ENCODE data around the gene PLA2G2A. TPM values are rescaled to one million over a fixed set of nuclear protein-coding genes. Genes with fewer than 3 reads are reported as not detected.

The PLA2G2A gene
- total RNA-seq, 6 experiments from 2014 or later: 109 to 1,136 (median 151) TPM

- no peak for ATAC-seq
- intact Hi-C loops (cut with DNase I): no loop called here
- no peaks in the 10 kb centered on the region for H3K9me3 ChIP-seq
- no peak for DNase-seq
- no peak for TF ChIP-seq POLR2A (IDR thresholded peaks at IDR 0.05)
- TF ChIP-seq CTCF (IDR thresholded peaks at IDR 0.05): no peak
- H3K4me1 ChIP-seq: no peaks in the 10 kb centered on the region
- H3K4me3 ChIP-seq: no peak overlapping the region
- 37% methylated on average over 3 of the region's 3 CpGs for WGBS (ENCODE audit: insufficient coverage, low coverage, low lambda C conversion rate, missing lambda C conversion rate)
- H3K36me3 ChIP-seq: no peaks in the 10 kb centered on the region
- no peaks in the 10 kb centered on the region for H3K27me3 ChIP-seq
- H3K27ac ChIP-seq: no peak overlapping the region
Measured at GRCh38 chr1:19942088-19942487, 37.3 kb downstream of the PLA2G2A start.

DNA sequence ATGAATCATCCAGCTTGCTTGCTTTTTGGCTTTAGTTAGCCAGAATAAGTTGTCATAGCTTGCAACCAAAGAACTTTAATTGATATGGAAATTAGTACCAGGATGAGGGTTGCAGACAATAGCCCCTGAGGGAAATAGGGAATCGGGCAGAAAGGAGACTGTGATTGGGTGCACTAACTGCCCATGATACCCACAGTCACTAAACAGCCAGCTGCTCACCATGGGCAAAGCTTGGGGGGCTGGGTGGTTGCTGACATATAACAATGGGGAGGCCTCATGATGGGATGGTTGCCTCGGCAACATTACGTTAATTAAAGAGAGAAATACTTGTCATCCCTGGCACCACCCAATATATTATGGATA lies 38.2 kb downstream of the PLA2G2A start:
- TF ChIP-seq POLR2A (IDR thresholded peaks at IDR 0.05) (no peak), CTCF (IDR thresholded peaks at IDR 0.05) (no peak)
- no peak overlapping the region for H3K27ac ChIP-seq
- intact Hi-C loops (cut with DNase I): no loop called here
- H3K4me1 ChIP-seq: no peaks in the 10 kb centered on the region
- DNase-seq (no peak), ATAC-seq (no peak)
- H3K27me3 ChIP-seq: no peaks in the 10 kb centered on the region
- no peaks in the 10 kb centered on the region for H3K9me3 ChIP-seq
- H3K36me3 ChIP-seq: no peaks in the 10 kb centered on the region
- no peak overlapping the region for H3K4me3 ChIP-seq
- WGBS (ENCODE audit: insufficient coverage, low coverage, low lambda C conversion rate, missing lambda C conversion rate): 83% methylated on average over 3 of the region's 3 CpGs

DNA sequence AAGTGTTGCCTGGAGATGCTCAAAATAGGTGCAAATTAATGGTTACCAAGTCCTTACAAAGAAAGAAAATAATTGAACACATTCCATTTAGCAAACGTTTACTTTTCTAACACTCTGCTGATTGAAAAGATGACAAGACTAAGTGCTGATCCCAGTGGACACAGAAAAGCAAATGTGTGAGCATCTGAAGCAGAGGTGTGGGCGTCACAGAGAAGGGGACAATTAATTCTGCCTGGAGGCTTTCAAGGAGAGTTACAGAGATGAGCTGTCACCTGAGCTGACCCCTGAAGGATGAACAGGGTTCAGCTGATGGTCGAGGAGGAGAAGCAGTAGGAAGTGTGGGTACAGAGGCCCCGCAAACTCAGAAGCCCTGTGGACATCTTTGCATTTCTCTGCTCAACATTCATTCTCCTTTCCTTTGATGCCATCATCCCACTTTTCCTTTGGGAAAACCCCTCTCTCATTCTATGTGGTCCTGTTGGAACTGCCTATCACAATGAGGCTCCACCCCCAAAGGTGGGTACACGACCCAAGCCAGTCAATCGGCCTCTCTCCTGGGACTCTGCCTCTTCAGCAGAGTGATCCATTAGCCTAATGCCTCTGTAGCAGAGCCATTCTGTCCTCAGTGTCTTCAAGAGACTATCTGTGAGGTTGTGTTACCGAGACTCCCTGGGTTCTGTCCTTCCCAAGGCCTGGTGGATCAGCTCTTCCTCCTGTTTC lies 38.8 kb downstream of the PLA2G2A start:
- Histone ChIP-seq H3K4me3 (no peak overlapping the region), H3K9me3 (no peaks in the 10 kb centered on the region), H3K36me3 (no peaks in the 10 kb centered on the region), H3K27ac (no peak overlapping the region), H3K27me3 (no peaks in the 10 kb centered on the region), H3K4me1 (no peaks in the 10 kb centered on the region)
- DNase-seq: no peak
- no peak for TF ChIP-seq CTCF (IDR thresholded peaks at IDR 0.05)
- no peak for TF ChIP-seq POLR2A (IDR thresholded peaks at IDR 0.05)
- WGBS (ENCODE audit: insufficient coverage, low coverage, low lambda C conversion rate, missing lambda C conversion rate): 40% methylated on average over 6 of the region's 7 CpGs
- intact Hi-C loops (cut with DNase I): no loop called here
- no peak for ATAC-seq

DNA sequence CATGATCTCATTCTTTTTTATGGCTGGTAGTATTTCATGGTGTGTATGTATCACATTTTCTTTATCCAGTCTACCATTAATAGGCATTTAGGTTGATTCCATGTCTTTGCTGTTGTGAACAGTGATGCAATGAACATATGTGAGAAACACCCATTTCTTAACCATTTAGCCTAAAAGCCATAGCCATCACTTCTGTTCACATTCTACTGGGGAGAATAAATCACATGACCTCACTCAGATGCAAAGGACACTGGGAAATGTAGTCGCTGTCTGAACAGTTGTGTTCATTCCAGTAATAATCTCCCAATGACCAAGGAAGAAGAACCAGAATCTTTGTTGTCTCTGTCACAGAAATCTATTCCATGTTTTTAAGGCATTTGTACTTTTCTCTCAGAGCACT lies 40.9 kb downstream of the PLA2G2A start:
- TF ChIP-seq POLR2A (IDR thresholded peaks at IDR 0.05): no peak
- intact Hi-C loops (cut with DNase I): no loop called here
- no peaks in the 10 kb centered on the region for H3K4me1 ChIP-seq

DNA sequence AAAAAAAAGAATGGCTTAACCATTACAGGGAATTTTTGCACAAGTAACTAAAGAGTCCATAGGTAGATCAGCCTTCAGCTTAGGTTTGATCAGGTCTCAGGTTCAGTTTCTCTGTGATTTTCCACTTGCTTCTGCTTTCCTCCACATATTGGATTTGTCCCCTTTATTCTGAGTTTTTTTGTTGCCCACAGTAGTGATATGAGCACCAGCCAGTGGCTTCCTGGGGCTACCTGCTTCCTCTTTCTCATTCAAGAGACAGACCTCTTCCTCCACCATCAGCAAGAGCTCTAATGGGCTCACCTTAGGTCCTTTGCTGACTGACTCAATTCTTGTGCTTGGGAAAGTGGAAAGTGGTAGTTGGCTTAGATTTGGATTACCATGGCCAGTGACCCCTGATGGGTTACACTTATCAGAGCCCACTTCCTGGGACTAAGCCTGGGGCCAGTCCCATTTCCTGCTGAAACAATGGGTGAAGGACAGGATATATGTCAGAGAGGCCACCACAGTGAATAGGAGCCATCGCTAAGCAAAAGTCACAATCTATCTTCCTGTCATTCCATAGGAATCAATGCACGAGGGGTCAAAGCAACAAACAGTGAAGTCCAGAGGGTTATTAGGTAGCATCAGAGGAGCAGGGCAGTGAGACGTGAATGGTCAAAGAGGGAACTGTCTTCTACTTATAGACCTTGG lies 43.2 kb downstream of the PLA2G2A start:
- 58% methylated on average over 3 of the region's 3 CpGs for WGBS (ENCODE audit: insufficient coverage, low coverage, low lambda C conversion rate, missing lambda C conversion rate)

More for the DNA sequence above, 40.9 kb downstream of the PLA2G2A start:
- 90% methylated on average over 1 of the region's 1 CpG for WGBS (ENCODE audit: insufficient coverage, low coverage, low lambda C conversion rate, missing lambda C conversion rate)
- H3K36me3 ChIP-seq: no peaks in the 10 kb centered on the region
- H3K9me3 ChIP-seq: no peaks in the 10 kb centered on the region
- no peak overlapping the region for H3K27ac ChIP-seq
- no peak overlapping the region for H3K4me3 ChIP-seq
- ATAC-seq (no peak), DNase-seq (no peak)
- H3K27me3 ChIP-seq: no peaks in the 10 kb centered on the region

More for the DNA sequence above, 43.2 kb downstream of the PLA2G2A start:
- H3K27me3 ChIP-seq: no peaks in the 10 kb centered on the region
- no peak overlapping the region for H3K27ac ChIP-seq
- no peak for DNase-seq
- TF ChIP-seq POLR2A (IDR thresholded peaks at IDR 0.05): no peak
- TF ChIP-seq CTCF (IDR thresholded peaks at IDR 0.05): no peak
- peak in 1 of 4 donors; percentile 44 for ATAC-seq
- H3K9me3 ChIP-seq: no peaks in the 10 kb centered on the region
- H3K36me3 ChIP-seq: no peaks in the 10 kb centered on the region
- intact Hi-C loops (cut with DNase I): no loop called here
- no peak overlapping the region for H3K4me3 ChIP-seq
- H3K4me1 ChIP-seq: no peaks in the 10 kb centered on the region

All from right lobe of liver (tissue), 6 donors.